AG08395 (cell line): ENCODE results near the gene LYRM1.
"Not testable (repeated sequence)": the region's sequence is repeated elsewhere in the genome, so short reads cannot be mapped to it uniquely, and the experiment has no call there.

Experiments
- DNase-seq: peaks from one replicate; pipeline ENCODE4 v3.0.0; 2012; ENCODE audit warnings: mixed read lengths, low spot score

The LYRM1 gene

DNA sequence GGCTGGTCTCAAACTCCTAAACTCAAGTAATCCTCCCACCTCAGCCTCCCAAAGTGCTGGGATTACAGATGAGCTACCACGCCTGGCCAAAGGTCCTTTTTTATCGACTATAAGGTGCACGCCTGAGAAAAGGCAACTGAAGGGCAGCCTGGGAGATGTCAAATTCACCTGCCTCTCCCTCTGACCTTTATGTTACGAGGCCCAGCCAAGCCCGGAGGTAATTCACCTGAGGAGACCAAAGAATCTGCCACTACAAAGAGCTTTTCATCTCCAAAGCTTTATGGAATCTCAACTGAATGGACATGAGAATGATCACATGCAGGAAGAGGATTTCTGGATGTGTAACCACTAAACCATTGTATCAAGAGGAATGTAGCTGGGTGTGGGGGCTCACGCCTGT lies 37.2 kb downstream of the LYRM1 start:
- no peak for DNase-seq

DNA sequence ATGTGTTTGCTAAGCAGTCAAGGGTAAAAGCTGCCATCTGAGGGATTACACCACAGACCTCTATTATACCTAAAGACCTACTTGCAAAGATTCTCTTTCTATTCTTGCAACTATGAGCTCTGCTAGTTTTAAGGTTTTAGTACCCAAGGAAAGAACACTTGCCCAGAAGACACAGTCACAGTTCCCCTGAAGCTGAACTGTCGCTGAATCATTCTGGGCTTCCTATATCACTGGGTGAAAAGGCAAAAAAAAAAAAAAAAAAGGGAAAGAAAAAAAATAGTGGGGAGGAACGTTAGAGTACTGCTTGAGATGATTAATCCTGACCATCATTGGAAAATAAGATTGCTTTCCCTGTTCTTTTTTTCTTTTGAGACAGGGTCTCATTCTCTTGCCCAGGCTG lies 37.9 kb downstream of the LYRM1 start:
- DNase-seq, result peak; percentile 44

DNA sequence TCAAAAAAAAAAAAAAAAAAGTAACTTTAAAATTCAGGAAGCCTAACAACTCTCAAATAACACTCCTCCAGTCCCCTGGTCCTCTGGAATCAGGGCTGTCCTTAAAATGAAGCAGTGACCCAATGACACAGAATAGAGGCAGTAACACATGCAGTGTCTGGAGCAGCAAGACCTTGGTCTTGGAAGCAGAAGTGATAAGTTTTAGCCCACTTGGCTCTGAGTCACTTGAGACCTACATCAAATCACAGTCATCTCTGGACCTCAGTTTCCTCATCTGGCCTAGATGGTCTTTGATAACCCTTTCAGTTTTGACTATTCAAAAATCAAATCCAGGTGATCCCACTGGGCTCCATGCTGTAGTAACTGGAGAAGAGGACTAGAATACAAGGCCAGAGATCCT lies 39.0 kb downstream of the LYRM1 start:
- DNase-seq, result no peak

DNA sequence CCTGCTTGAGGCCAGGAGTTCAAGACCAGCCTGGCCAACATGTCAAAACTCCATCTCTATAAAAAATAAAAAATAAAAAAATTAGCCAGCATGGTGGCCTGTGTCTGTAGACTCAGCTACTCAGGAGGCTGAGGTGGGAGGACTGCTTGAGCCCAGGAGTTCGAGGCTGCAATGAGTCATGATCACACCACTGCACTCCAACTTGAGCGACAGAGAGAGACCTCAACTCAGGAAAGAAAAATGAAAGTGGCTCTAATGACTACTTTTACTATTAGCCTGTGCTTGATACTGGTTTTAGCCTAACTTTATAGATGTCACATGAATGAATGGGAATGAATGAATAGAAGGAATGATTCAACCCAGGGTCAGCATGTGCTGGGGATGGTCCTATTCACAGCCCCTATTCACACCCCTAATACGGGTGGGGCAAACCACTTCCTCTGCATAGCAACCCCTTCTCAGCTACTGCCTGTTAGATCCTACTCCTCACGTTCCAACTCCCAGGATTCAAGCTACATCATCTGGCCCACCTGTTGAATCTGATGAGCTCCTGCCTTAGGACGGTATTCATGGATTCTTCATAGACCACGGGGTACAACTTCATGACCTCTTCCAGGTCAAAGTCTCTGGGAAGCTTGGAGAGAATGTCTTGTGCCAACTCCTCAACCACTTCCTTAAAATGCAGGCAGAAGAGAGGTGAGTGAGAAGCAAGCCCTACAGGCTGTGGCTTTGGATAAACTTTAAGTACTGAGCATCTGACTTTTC lies 40.5 kb downstream of the LYRM1 start:
- no peak for DNase-seq

DNA sequence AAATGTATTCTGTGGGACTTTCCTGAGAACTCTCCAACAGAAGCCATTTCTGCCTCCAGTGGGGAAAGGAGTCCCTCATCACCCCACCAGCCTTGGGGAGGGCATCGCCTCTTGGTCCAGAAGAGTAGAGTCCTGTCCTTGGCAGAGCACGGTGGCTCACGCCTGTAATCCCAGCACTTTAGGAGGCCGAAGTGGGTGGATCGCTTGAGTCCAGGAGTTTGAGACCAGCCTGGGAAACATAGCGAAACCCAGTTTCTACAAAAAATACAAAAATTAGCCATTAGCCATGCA lies 41.0 kb downstream of the LYRM1 start:
- DNase-seq, result no peak

GRCh38 chr16:20942256-20942655 lies 41.7 kb downstream of the LYRM1 start:
- no peak for DNase-seq

DNA sequence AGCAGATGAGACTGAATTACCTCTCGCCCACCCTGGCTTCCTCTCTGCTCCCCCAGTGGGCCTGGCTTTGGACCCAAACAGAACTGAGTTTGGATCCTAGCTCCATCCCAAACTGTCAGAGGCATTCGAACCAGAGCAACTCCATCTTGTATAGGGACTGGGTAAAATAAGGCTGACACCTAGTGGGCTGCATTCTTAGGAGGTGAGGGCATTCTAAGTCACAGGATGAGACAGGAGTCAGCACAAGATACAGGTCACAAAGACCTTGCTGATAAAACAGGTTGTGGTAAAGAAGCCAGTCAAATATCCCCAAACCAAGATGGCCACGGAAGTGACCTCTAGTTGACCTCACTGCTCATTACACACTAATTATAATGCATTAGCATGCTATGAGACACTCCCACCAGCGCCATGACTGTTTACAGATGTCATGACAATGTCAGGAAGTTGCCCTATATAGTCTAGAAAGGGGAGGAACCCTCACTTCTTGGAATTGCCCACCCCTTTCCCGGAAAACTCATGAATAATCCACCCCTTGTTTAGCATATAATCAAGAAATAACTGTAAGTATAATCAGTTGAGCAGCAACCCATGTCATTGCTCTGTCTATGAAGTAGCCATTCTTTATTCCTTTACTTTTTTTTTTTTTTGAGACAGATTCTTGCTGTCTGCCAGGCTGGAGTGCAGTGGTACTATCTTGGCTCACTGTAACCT lies 44.4 kb downstream of the LYRM1 start:
- no peak for DNase-seq

DNA sequence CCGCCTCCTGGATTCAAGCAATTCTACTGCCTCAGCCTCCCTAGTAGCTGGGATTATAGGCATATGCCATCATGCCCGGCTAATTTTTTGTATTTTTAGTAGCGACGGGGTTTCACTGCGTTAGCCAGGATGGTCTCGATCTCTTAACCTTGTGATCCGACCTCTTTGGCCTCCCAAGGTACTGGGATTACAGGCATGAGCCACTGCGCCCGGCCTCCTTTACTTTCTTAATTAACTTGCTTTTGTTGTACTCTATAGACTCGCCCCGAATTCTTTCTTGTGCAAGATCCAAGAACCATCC lies 45.0 kb downstream of the LYRM1 start:
- not testable (repeated sequence) for DNase-seq

GRCh38 chr16:20946015-20946629 lies 45.6 kb downstream of the LYRM1 start:
- DNase-seq, result no peak

GRCh38 chr16:20948444-20948843 lies 47.9 kb downstream of the LYRM1 start:
- DNase-seq, result no peak

DNA sequence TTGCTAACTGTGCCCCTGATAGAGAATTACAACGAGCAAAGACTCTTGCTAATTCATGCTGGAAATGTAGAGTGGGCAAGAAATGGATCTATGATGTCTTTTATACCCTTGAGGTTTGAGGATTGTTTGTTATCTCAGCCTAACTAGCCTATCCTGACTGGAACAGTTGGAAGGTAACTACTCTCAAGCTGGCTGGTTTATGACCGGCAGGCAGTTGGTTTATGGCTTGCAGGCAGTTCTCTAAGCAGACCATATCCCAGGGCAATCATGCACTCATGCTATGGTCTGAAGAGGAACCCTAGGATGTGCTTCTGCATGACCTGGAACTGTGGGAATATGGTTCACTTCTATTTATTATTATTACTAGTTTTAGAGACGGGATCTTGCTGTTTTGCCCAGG lies 49.1 kb downstream of the LYRM1 start:
- no peak for DNase-seq

DNA sequence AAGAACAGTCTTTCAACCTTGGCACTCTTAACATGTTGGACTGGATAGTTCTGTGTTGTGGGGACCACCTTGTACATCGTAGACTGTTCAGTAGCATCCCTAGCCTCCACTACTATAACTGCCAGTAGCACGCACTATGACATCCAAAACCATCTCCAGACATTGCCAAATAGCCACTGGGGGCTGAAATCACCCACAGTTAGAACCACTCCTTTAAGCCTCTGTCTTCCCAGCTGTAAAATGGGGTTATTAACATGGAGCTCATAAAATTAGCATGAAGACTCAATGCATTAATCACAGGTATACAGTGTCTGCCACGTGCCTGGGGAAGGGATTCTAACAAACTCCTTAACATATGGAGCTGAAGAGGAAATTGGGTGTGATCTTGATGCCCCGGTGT lies 49.7 kb downstream of the LYRM1 start:
- no peak for DNase-seq

- DNase-seq, result no peak
Measured at GRCh38 chr16:20952139-20952920, 51.8 kb downstream of the LYRM1 start.

GRCh38 chr16:20954574-20954973 lies 54.0 kb downstream of the LYRM1 start:
- DNase-seq, result no peak

DNA sequence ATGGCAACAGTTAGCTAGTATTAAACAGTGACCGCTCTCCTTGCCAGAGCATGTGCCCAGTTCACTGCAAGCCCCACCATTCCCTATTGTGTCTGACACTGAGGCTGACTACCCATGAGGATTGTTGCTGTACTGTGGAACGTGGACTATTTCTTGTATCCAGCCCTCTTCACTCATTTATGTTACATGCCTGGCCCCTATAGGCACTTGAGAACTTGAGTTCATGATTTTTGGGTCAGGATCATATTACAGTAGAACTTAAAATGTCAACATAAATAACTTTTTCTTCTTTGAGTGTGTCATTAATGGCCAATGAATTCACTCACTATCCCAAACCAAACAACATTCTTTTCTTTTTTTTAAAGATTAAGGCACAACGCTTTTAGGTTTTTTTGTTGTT lies 55.7 kb downstream of the LYRM1 start:
- DNase-seq, result peak; percentile 11

DNA sequence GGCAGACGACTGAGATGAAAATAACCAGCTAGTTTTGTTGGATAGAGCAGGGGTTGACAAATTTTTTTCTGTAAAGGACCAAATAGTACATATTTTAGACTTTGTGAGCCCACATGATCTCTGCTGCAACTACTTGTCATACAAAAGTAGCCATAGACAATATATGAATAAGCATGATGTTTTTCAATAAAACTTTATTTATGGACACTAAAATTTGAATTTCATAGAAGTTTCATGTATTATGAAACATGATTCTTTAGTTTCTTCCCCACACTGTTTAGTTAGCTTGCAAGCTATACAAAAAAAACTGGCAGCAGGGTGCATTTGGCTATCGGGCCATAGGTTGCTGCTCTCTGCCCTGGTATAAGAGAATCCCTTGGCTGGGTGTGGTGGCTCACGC lies 56.6 kb downstream of the LYRM1 start:
- no peak for DNase-seq

DNA sequence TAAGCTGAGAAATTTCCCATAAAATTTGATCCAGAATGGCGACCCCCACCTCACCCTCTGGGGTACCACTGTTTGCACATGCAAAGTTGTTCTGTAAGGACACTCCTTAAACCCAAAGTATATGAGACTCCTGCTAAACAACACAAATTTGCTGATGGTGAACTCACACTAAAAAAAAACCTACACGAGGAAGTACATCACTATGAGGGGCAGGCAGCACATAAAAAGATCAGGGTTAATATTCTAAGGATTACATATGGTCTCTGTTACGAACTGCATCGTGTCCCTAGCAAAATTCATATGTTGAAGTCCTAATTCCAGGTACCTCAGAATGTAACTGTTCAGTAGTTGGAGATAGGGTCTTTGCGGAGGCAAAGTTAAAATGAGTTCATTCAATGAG lies 60.3 kb downstream of the LYRM1 start:
- no peak for DNase-seq

GRCh38 chr16:20968765-20969164 lies 68.2 kb downstream of the LYRM1 start:
- no peak for DNase-seq

DNA sequence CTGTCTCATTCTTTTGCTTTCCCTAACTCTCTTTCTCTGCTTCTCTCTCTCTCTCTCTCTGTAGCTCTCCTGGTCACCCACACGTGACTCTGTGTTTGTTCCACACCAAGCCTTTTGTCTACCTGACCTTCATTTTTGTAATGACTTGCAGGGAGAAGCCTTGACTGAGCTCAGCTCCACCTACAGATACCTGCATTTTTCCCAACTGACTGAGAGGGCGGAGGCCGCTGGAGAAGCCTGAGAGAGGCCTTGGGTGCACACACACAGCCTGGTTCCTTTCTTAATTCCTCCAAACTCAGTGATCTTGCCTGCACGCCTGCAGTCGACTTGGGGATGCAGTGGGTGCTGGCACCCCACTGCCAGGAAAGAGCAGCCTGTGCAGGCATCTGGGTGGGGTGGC lies 68.8 kb downstream of the LYRM1 start:
- no peak for DNase-seq

DNA sequence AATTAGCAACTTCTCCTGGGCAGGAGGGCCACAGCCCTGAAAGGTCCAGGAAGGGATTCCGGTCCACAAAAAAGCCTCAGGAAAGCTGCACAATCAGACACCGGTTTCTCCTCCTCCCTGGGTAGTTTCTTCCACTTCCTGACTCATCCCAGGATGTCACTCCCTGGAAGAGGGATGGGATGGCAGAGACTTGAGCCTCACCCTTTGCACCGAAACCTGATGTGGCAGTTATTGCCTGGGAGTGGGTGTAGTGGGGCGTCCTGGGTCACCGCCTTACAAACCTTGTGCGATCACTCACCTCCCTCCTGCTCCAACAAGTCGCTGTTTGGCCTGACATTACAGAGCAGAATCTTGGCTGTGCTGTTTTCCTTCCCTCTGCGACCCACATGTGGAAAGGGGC lies 70.8 kb downstream of the LYRM1 start:
- DNase-seq, result no peak

DNA sequence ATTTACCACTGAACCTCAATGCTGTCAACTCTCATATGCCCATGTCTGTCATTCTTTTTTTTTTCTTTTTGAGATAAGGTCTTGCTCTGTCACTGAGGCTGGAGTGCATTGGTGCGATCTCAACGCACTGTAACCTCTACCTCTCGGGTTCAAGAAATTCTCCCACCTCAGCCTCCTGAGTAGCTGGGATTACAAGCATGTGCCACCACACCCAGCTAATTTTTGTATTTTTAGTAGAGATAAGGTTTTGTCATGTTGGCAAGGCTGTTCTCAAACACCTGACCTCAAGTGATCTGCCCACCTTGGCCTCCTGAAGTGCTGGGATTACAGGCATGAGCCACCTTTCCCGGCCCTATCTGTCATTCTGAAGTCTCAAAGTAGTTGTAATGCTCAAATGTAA lies 72.6 kb downstream of the LYRM1 start:
- not testable (repeated sequence) for DNase-seq
